Calu3 (cell line): ENCODE results near the gene INTS1. TPM values are rescaled to one million over a fixed set of nuclear protein-coding genes. Genes with fewer than 3 reads are reported as not detected.

Source experiments
- BruUV-seq: library from RNA; stranded (reverse); fragments of 400-500 nt; replicated peaks from 2 replicates; lab custom pipeline; 2021; lab: Mats Ljungman, UMichigan
- CTCF ChIA-PET: fragments of 300-600 bp; sonication (Branson Sonifier 250); formaldehyde crosslinking; loops from one replicate; lab custom pipeline; 2022; ENCODE audit warnings: antibody characterized with exemption; lab: Charles Lee
- DNase-seq: peaks from one replicate; pipeline ENCODE4 v3.0.0; 2022
- H3K27ac Mint-ChIP-seq: one replicate; pipeline ENCODE4 v1.8.0; 2022; ENCODE audit warnings: mixed read lengths; ENCODE audit not compliant: unreplicated experiment
- H3K27me3 Mint-ChIP-seq: one replicate; pipeline ENCODE4 v1.8.0; 2022; ENCODE audit warnings: mixed read lengths; ENCODE audit not compliant: unreplicated experiment
- H3K36me3 Mint-ChIP-seq: one replicate; pipeline ENCODE4 v1.8.0; 2022; ENCODE audit warnings: mild to moderate bottlenecking, moderate library complexity, mixed read lengths; ENCODE audit not compliant: insufficient read depth, unreplicated experiment
- H3K4me1 Mint-ChIP-seq: one replicate; pipeline ENCODE4 v1.8.0; 2022; ENCODE audit warnings: mild to moderate bottlenecking, low read depth, mixed read lengths; ENCODE audit not compliant: unreplicated experiment
- H3K4me3 Mint-ChIP-seq: one replicate; pipeline ENCODE4 v1.8.0; 2022; ENCODE audit warnings: mild to moderate bottlenecking, low read depth, moderate library complexity, mixed read lengths; ENCODE audit not compliant: unreplicated experiment
- H3K9me3 Mint-ChIP-seq: one replicate; pipeline ENCODE4 v1.8.0; 2022; ENCODE audit warnings: low read depth, mixed read lengths; ENCODE audit not compliant: unreplicated experiment
- intact Hi-C: fragments of 100-400 bp; cut with micrococcal nuclease; formaldehyde crosslinking; loops from one replicate; pipeline ENCODE4 v1.10.0; 2022; ENCODE audit not compliant: unreplicated experiment
- total RNA-seq: library from RNA; stranded (reverse); gene quantifications from 2 replicates; pipeline ENCODE4 v1.2.3, GENCODE V29; 2022
- TF ChIP-seq, protein P1 (sequence below): fragments of 200-600 bp; IDR thresholded peaks from one replicate; pipeline ENCODE4 v1.8.0; 2022; ENCODE audit warnings: antibody characterized with exemption; ENCODE audit not compliant: unreplicated experiment

The INTS1 gene
- total RNA-seq, 1 experiment from 2014 or later: 192 TPM

DNA sequence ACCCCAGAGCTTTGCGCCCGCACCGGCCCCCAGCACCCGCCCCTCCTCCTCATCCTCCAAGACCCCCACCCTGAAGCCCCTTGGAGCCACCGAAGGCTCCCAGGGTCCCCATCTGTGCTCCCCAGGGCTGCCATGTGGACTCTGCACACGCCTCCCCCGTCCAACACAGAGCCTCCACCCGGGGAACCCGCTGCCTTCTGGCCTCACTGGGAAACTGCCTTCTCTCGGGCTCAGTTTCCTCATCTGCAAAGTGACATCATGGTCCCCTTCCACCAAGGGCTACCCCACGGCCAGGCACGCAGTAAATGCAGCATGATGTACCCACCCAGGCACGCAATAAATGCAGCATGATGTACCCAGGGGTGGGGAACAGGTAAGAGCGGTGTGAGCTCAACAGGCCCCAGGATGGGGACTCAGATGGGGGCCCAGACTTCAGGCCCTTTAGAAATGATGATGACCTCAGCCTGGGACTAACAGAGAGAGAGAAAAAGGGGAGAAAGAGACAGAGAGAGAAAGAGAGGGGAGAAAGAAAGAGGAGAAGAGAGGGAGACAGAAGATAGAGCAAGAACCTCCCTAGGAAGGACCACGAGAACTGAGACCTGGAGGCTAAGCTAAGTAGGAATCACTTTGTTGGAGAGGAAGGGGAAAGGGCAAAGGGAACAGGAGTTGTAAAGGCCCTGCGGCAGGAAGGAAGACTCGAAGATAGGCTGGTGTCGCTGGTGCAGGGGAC lies 42.4 kb downstream of the INTS1 start:
- DNase-seq: no peak
- Mint-ChIP-seq H3K27me3 (no peaks in the 10 kb centered on the region), H3K9me3 (no peaks in the 10 kb centered on the region), H3K27ac (peak overlapping the region; percentile 7), H3K4me3 (peak overlapping the region; percentile 0), H3K36me3 (peaks cover 65% of the 10 kb centered on the region), H3K4me1 (peaks cover 49% of the 10 kb centered on the region)
- intact Hi-C loops: no loop called here
- CTCF ChIA-PET: interaction anchor here (1.7 to 1.9 kb wide), 2 partner anchors 12 to 14 kb away, joined by 3 to 11 read pairs; no protein-coding TSS in a partner anchor
- no TSS peak for BruUV-seq
- TF ChIP-seq, protein P1, sequence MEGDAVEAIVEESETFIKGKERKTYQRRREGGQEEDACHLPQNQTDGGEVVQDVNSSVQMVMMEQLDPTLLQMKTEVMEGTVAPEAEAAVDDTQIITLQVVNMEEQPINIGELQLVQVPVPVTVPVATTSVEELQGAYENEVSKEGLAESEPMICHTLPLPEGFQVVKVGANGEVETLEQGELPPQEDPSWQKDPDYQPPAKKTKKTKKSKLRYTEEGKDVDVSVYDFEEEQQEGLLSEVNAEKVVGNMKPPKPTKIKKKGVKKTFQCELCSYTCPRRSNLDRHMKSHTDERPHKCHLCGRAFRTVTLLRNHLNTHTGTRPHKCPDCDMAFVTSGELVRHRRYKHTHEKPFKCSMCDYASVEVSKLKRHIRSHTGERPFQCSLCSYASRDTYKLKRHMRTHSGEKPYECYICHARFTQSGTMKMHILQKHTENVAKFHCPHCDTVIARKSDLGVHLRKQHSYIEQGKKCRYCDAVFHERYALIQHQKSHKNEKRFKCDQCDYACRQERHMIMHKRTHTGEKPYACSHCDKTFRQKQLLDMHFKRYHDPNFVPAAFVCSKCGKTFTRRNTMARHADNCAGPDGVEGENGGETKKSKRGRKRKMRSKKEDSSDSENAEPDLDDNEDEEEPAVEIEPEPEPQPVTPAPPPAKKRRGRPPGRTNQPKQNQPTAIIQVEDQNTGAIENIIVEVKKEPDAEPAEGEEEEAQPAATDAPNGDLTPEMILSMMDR: no peak

DNA sequence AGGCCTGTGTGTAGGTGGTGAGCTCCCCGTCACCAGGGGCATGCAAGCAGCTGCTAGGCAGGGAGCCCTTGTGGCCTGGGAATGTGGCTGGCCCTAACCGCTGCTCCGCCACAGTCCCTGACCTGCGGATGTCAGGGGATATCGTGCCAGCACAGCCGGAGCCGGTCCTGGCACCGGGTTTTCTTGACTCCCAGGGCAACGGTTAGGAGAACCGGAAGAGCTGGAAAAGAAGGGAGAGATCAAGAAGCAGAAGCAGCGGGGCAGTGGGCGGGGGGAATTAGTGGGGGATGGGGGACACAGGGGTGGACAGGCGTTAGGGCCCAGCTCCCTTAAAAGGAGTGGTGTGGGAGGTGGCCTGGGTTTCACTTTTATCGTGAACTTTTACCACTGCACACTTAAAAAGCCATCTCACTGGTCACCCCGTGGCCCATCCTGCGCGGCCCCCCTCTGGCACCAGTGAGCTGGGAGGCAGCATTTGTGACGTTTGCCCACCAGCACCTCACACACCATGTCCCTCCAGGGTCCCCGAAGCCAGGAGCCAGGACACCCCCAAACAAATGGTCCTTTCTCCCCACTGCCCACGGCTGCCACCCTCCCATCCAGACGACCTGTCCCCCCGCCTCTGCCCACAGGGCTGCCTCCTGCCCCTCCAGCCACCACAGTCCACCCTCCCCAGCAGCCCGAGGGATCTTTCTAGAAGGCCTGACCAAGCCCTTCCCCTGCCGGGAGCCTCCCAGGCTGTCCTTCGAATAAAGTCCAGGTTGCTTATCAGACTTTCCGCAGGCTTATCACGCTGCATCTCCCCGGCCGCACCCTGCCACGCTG lies 43.2 kb downstream of the INTS1 start:
- intact Hi-C loops: no loop called here
- H3K4me3 Mint-ChIP-seq: peak overlapping the region; percentile 0
- CTCF ChIA-PET: interaction anchor here (0.7 to 1.9 kb wide), 4 partner anchors 13 to 29 kb away, joined by 3 to 11 read pairs (median 3); no protein-coding TSS in a partner anchor
- peaks cover 46% of the 10 kb centered on the region for H3K4me1 Mint-ChIP-seq
- TF ChIP-seq, protein P1: no peak
- BruUV-seq: no TSS peak
- peak; percentile 69 for DNase-seq
- H3K9me3 Mint-ChIP-seq: no peaks in the 10 kb centered on the region
- peaks cover 67% of the 10 kb centered on the region for H3K36me3 Mint-ChIP-seq
- no peaks in the 10 kb centered on the region for H3K27me3 Mint-ChIP-seq
- H3K27ac Mint-ChIP-seq: peak overlapping the region; percentile 7

DNA sequence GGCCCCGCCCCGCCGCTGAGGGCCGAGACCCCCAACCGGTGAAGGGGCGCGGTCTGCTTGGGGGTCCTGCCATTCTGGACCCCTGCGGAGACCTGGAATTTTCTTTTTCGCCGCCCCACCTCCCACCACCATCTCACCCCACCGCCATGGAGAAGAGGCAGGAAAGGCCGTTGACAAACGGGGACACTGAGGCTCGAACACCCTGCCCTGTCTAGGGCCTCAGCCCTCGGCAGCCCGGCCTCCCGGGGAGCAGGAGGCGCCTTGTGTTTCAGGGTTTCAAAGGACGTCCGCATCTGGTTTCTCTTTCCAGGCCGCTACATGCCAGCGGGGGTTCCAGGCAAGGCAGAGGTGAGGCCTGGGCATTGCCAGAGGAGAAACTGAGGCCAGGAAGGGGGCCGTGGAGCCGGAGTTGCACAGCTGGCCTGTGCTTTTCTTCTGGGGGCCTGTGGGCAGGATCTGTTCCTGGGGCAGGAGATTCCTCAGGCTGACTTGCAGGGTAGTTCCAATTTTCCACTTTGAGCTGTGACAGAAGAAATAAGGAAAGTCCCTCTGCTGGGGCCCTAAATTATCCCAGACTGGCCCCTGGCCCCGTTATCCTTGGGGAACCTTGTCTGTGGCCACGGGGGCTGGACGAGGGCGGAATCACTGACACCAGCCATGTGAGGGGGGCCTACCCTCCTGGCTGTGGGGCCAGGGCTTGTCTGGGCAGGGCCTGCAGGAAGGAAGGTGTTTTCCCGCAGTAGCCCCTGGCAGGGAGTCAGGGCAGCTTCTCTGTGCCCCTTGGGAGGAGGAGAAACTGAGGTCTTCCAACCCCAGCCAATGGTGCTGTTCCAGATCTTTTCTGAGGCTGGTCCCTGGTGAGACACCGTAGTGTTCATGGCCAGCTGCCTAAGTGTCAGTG lies 44.0 kb downstream of the INTS1 start:
- DNase-seq: peak; percentile 27
- Mint-ChIP-seq H3K4me1 (peaks cover 55% of the 10 kb centered on the region), H3K4me3 (peak overlapping the region; percentile 83), H3K36me3 (peaks cover 73% of the 10 kb centered on the region), H3K9me3 (no peaks in the 10 kb centered on the region), H3K27me3 (no peaks in the 10 kb centered on the region), H3K27ac (peak overlapping the region; percentile 7)
- CTCF ChIA-PET: interaction anchor here (0.7 to 1.9 kb wide), 6 partner anchors 12 to 34 kb away, joined by 3 to 11 read pairs (median 3); no protein-coding TSS in a partner anchor
- intact Hi-C loops: no loop called here
- no TSS peak for BruUV-seq
- TF ChIP-seq, protein P1: no peak

DNA sequence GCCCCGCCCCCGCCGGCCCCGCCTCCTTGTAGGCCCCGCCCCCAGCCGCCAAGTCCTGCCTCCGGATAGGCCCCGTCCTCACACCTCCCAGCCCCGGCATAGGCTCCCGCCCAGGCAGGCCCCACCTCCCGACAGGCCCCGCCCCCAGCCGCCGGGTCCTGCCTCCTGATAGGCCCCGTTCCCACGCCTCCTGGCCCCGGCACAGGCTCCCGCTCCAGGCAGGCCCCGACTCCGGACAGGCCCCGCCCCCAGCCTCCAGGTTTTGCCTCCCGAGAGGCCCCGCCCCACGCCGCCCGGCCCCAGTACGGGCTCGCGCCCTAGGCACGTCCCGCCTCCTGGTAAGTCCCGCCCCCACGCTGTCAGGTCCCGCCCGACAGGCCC lies 44.7 kb downstream of the INTS1 start:
- H3K9me3 Mint-ChIP-seq: no peaks in the 10 kb centered on the region
- peak overlapping the region; percentile 83 for H3K4me3 Mint-ChIP-seq
- no peaks in the 10 kb centered on the region for H3K27me3 Mint-ChIP-seq
- TF ChIP-seq, protein P1: no peak
- intact Hi-C loops: no loop called here
- H3K36me3 Mint-ChIP-seq: peaks cover 79% of the 10 kb centered on the region
- no TSS peak for BruUV-seq
- DNase-seq: peak; percentile 100
- peaks cover 56% of the 10 kb centered on the region for H3K4me1 Mint-ChIP-seq
- CTCF ChIA-PET: interaction anchor here (0.7 to 1.1 kb wide), 3 partner anchors 11 to 35 kb away, joined by 3 to 8 read pairs (median 3); no protein-coding TSS in a partner anchor
- no peak overlapping the region for H3K27ac Mint-ChIP-seq
